IPS-11a (cell line): ENCODE results near the gene IFITM1.
"Not testable (repeated sequence)": the region's sequence is repeated elsewhere in the genome, so short reads cannot be mapped to it uniquely, and the experiment has no call there.

ENCODE experiments used
- H3K4me3 ChIP-seq: one replicate; pipeline ENCODE4 v1.5.1; 2013; ENCODE audit warnings: low read depth, low read length, control low read depth

The IFITM1 gene

GRCh38 chr11:308740-309665 is 4.8 kb upstream of the IFITM1 start:
- not testable (repeated sequence) for H3K4me3 ChIP-seq

- H3K4me3 ChIP-seq: not testable (repeated sequence)
These were observed 3.8 kb upstream of the IFITM1 start for GRCh38 chr11:309979-310572.

GRCh38 chr11:311013-311748 is 2.7 kb upstream of the IFITM1 start:
- H3K4me3 ChIP-seq: not testable (repeated sequence)

GRCh38 chr11:312092-312816 is 1.6 kb upstream of the IFITM1 start:
- H3K4me3 ChIP-seq: no peak overlapping the region

- H3K4me3 ChIP-seq: no peak overlapping the region
These were observed 495 bp upstream of the IFITM1 start for GRCh38 chr11:313304-313786.

- peak overlapping the region; percentile 75 for H3K4me3 ChIP-seq
These were observed 675 bp downstream of the IFITM1 start for GRCh38 chr11:314554-314875.

- peak overlapping the region; percentile 75 for H3K4me3 ChIP-seq
These were observed 1.2 kb downstream of the IFITM1 start for GRCh38 chr11:315051-315481.

- peak overlapping the region; percentile 75 for H3K4me3 ChIP-seq
These were observed 1.7 kb downstream of the IFITM1 start for GRCh38 chr11:315516-315994.

- H3K4me3 ChIP-seq: peak overlapping the region; percentile 75
These were observed 2.3 kb downstream of the IFITM1 start for GRCh38 chr11:316031-316701.

GRCh38 chr11:316891-317301 is 3.1 kb downstream of the IFITM1 start:
- peak overlapping the region; percentile 75 for H3K4me3 ChIP-seq

- not testable (repeated sequence) for H3K4me3 ChIP-seq
These were observed 4.0 kb downstream of the IFITM1 start for GRCh38 chr11:317668-318404.

GRCh38 chr11:318405-319120 is 4.7 kb downstream of the IFITM1 start:
- H3K4me3 ChIP-seq: not testable (repeated sequence)

- peak overlapping the region; percentile 6 for H3K4me3 ChIP-seq
These were observed 5.5 kb downstream of the IFITM1 start for GRCh38 chr11:319121-319887.

GRCh38 chr11:319888-320273 is 6.0 kb downstream of the IFITM1 start:
- H3K4me3 ChIP-seq: peak overlapping the region; percentile 6

GRCh38 chr11:324156-324555 is 10.3 kb downstream of the IFITM1 start:
- H3K4me3 ChIP-seq: no peak overlapping the region

GRCh38 chr11:324593-325517 is 11.0 kb downstream of the IFITM1 start:
- not testable (repeated sequence) for H3K4me3 ChIP-seq
